WTC11 (cell line): ENCODE results near the gene SWAP70. TPM values are rescaled to one million over a fixed set of nuclear protein-coding genes. Genes with fewer than 3 reads are reported as not detected.

Experiments used
- ATAC-seq: fragments of 200-7000 bp; cut with Tn5 transposase; 2 replicates; pipeline ENCODE4 v1.10.0; 2021; ENCODE audit warnings: mild to moderate bottlenecking, moderate library complexity
- CTCF ChIA-PET: fragments of 300-600 bp; sonication (Branson Sonifier 250); formaldehyde crosslinking; loops from one replicate; lab custom pipeline; 2021; ENCODE audit warnings: antibody characterized with exemption; lab: Charles Lee
- POLR2A ChIA-PET: fragments of 350-600 bp; sonication (Branson Sonifier 250); formaldehyde crosslinking; loops from one replicate; lab custom pipeline; 2021; ENCODE audit warnings: antibody characterized with exemption; lab: Charles Lee
- DNase-seq: peaks from one replicate; pipeline ENCODE4 v3.0.0; 2021; ENCODE audit warnings: low spot score
- H3K27ac Mint-ChIP-seq: 2 replicates; pipeline ENCODE4 v1.8.0; 2021; ENCODE audit warnings: mixed read lengths
- H3K27me3 Mint-ChIP-seq: 2 replicates; pipeline ENCODE4 v1.8.0; 2021; ENCODE audit warnings: low read depth, mild to moderate bottlenecking, moderate library complexity, mixed read lengths
- H3K36me3 Mint-ChIP-seq: 2 replicates; pipeline ENCODE4 v1.8.0; 2021; ENCODE audit warnings: mixed read lengths
- H3K4me1 Mint-ChIP-seq: 2 replicates; pipeline ENCODE4 v1.8.0; 2022; ENCODE audit warnings: mixed read lengths
- H3K4me3 Mint-ChIP-seq: 2 replicates; pipeline ENCODE4 v1.8.0; 2021; ENCODE audit warnings: mild to moderate bottlenecking, moderate library complexity, mixed read lengths
- H3K9me3 Mint-ChIP-seq: 2 replicates; pipeline ENCODE4 v1.8.0; 2021; ENCODE audit warnings: mixed read lengths
- ATF1 ChIP-seq: sonication (generic); formaldehyde crosslinking; IDR thresholded peaks from 2 replicates; pipeline ENCODE4 v1.8.1; 2023; ENCODE audit warnings: mild to moderate bottlenecking, moderate library complexity, missing genetic modification reagents
- CBFB ChIP-seq: sonication (generic); formaldehyde crosslinking; IDR thresholded peaks from 2 replicates; pipeline ENCODE4 v1.8.1; 2022; ENCODE audit warnings: mild to moderate bottlenecking, low read depth, missing genetic modification reagents
- EMX1 ChIP-seq: fragments of 250-450 bp; sonication (Bioruptor Pico); IDR thresholded peaks from 2 replicates; pipeline ENCODE4 v1.8.0; 2021; ENCODE audit warnings: mild to moderate bottlenecking
- ETV6 ChIP-seq: sonication (generic); formaldehyde crosslinking; IDR thresholded peaks from 2 replicates; pipeline ENCODE4 v1.8.1; 2022; ENCODE audit warnings: mild to moderate bottlenecking, missing genetic modification reagents
- FOXK1 ChIP-seq: sonication (generic); formaldehyde crosslinking; IDR thresholded peaks from 2 replicates; pipeline ENCODE4 v1.8.0; 2022; ENCODE audit warnings: mild to moderate bottlenecking, moderate library complexity, missing genetic modification reagents
- FOXP1 ChIP-seq: sonication (generic); formaldehyde crosslinking; IDR thresholded peaks from 2 replicates; pipeline ENCODE4 v1.8.0; 2022; ENCODE audit warnings: missing genetic modification reagents, mild to moderate bottlenecking, moderate library complexity, borderline replicate concordance
- MXD4 ChIP-seq: fragments of 250-450 bp; sonication (Bioruptor Pico); IDR thresholded peaks from 2 replicates; pipeline ENCODE4 v1.8.0; 2021; ENCODE audit warnings: mild to moderate bottlenecking, moderate library complexity, borderline replicate concordance
- PRDM15 ChIP-seq: sonication (generic); formaldehyde crosslinking; IDR thresholded peaks from 2 replicates; pipeline ENCODE4 v1.8.0; 2022; ENCODE audit warnings: missing genetic modification reagents
- PREB ChIP-seq: sonication (generic); formaldehyde crosslinking; IDR thresholded peaks from 2 replicates; pipeline ENCODE4 v1.8.1; 2022; ENCODE audit warnings: mild to moderate bottlenecking, missing genetic modification reagents, moderate library complexity, borderline replicate concordance
- SMAD3 ChIP-seq: sonication (generic); formaldehyde crosslinking; IDR thresholded peaks from 2 replicates; pipeline ENCODE4 v1.8.0; 2022; ENCODE audit warnings: missing genetic modification reagents, mild to moderate bottlenecking, borderline replicate concordance
- SMAD4 ChIP-seq: sonication (generic); formaldehyde crosslinking; IDR thresholded peaks from 2 replicates; pipeline ENCODE4 v1.8.0; 2022; ENCODE audit warnings: mild to moderate bottlenecking, missing genetic modification reagents
- TCF7 ChIP-seq: sonication (generic); formaldehyde crosslinking; IDR thresholded peaks from 2 replicates; pipeline ENCODE4 v1.8.0; 2022; ENCODE audit warnings: mild to moderate bottlenecking, low read depth, missing genetic modification reagents, moderate library complexity
- TEAD4 ChIP-seq: sonication (generic); formaldehyde crosslinking; IDR thresholded peaks from 2 replicates; pipeline ENCODE4 v1.8.0; 2022; ENCODE audit warnings: mild to moderate bottlenecking, missing genetic modification reagents
- ZBTB21 ChIP-seq: sonication (generic); formaldehyde crosslinking; IDR thresholded peaks from 2 replicates; pipeline ENCODE4 v1.8.1; 2023; ENCODE audit warnings: mild to moderate bottlenecking, missing genetic modification reagents, borderline replicate concordance
- ZMAT4 ChIP-seq: fragments of 250-450 bp; sonication (Bioruptor Pico); IDR thresholded peaks from 2 replicates; pipeline ENCODE4 v1.9.0; 2021; ENCODE audit warnings: mild to moderate bottlenecking
- ZNF281 ChIP-seq: sonication (generic); formaldehyde crosslinking; IDR thresholded peaks from 2 replicates; pipeline ENCODE4 v1.8.0; 2023; ENCODE audit warnings: mild to moderate bottlenecking, missing genetic modification reagents
- ZNF416 ChIP-seq: fragments of 250-450 bp; sonication (Bioruptor Pico); IDR thresholded peaks from 2 replicates; pipeline ENCODE4 v1.9.0; 2021; ENCODE audit warnings: mild to moderate bottlenecking, inconsistent platforms
- ZNF423 ChIP-seq: fragments of 250-450 bp; sonication (Bioruptor Pico); IDR thresholded peaks from 2 replicates; pipeline ENCODE4 v2.1.2; 2022; ENCODE audit warnings: mild to moderate bottlenecking, moderate library complexity
- ZNF532 ChIP-seq: fragments of 250-450 bp; sonication (Bioruptor Pico); IDR thresholded peaks from 2 replicates; pipeline ENCODE4 v1.9.0; 2021; ENCODE audit warnings: mild to moderate bottlenecking, borderline replicate concordance
- total RNA-seq: library from RNA; stranded (reverse); gene quantifications from 3 replicates; pipeline ENCODE4 v1.2.3, GENCODE V29; 2021

SWAP70 gene
- total RNA-seq, 1 experiment from 2014 or later, result 24.1 TPM

GRCh38 chr11:9625162-9625561 lies 38.7 kb upstream of the SWAP70 start:
- no peak for TF ChIP-seq TEAD4
- no peak for TF ChIP-seq ZNF281 (CRISPR knock-in tag)
- TF ChIP-seq ZNF416 (CRISPR knock-in tag), result no peak
- no peak for TF ChIP-seq FOXP1 (CRISPR knock-in tag)
- no peak for TF ChIP-seq ZNF532
- no peak for TF ChIP-seq SMAD3 (CRISPR knock-in tag)
- TF ChIP-seq TCF7 (CRISPR knock-in tag), result no peak
- no peak for TF ChIP-seq ATF1 (CRISPR knock-in tag)
- no peak for TF ChIP-seq ZNF423 (CRISPR knock-in tag)
- no peak for TF ChIP-seq PREB
- no peak for TF ChIP-seq MXD4
- TF ChIP-seq SMAD4 (CRISPR knock-in tag), result no peak
- no peak for TF ChIP-seq EMX1 (CRISPR knock-in tag)
- TF ChIP-seq ZMAT4, result no peak
- TF ChIP-seq ETV6 (CRISPR knock-in tag), result no peak
- TF ChIP-seq FOXK1 (CRISPR knock-in tag), result no peak
- no peak for TF ChIP-seq ZBTB21 (CRISPR knock-in tag)
- TF ChIP-seq PRDM15 (CRISPR knock-in tag), result no peak
- TF ChIP-seq CBFB (CRISPR knock-in tag), result no peak
- H3K36me3 Mint-ChIP-seq, result peaks cover 2% of the 10 kb centered on the region; the same call in 1 of the 2 replicates
- ATAC-seq, result no peak
- peaks cover 45% of the 10 kb centered on the region for H3K4me1 Mint-ChIP-seq
- POLR2A ChIA-PET, result no interaction called here
- CTCF ChIA-PET, result interaction anchor here (1.8 kb wide), 1 partner anchor 12 kb away, joined by 5 read pairs; no protein-coding TSS in a partner anchor
- H3K4me3 Mint-ChIP-seq, result no peak overlapping the region
- H3K9me3 Mint-ChIP-seq, result peaks cover 17% of the 10 kb centered on the region
- DNase-seq, result no peak
- no peaks in the 10 kb centered on the region for H3K27me3 Mint-ChIP-seq
- no peak overlapping the region for H3K27ac Mint-ChIP-seq
